ENCODE data around the gene CELSR2. TPM values are rescaled to one million over a fixed set of nuclear protein-coding genes. Genes with fewer than 3 reads are reported as not detected.

Gene CELSR2
- total RNA-seq, 2 experiments from 2014 or later = 2.7 to 3.1 TPM

DNA sequence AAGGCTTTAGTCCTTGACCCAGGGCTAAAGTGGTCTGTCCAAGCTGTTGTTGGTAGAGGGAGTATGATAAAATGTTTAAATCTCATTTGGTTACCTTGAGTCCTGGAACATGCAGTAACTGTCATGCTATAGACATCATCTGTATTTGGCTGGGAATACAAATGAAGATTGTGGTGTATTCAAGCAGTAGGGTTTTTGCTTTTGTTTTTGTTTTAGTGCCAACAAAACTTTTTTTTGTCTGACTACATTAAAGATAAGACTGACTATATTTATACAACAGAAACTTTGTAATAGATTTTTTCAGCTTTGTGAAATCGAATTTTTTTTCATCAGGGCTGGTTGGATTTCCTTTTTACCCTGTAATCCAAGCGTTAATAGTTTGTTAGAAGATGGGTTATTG is 43.0 kb upstream of the CELSR2 start:
- Mint-ChIP-seq H3K36me3 (ENCODE audit: low read depth) (no peaks in the 10 kb centered on the region), H3K4me1 (ENCODE audit: low read depth) (peaks cover 3% of the 10 kb centered on the region), H3K27ac (no peak overlapping the region), H3K27me3 (no peaks in the 10 kb centered on the region), H3K9me3 (no peaks in the 10 kb centered on the region), H3K4me3 (no peak overlapping the region)
- ChIA-PET POLR2A (interaction anchor here (1.2 to 2.5 kb wide), 2 partner anchors 9 kb away, joined by 5 to 10 read pairs; no protein-coding TSS in a partner anchor), CTCF (interaction anchor here (1.2 to 1.5 kb wide), 2 partner anchors 9 to 15 kb away, joined by 3 to 4 read pairs; no protein-coding TSS in a partner anchor)
- no peak for TF ChIP-seq CTCF (IDR thresholded peaks at IDR 0.05)
- no peak for DNase-seq
- intact Hi-C loops (cut with micrococcal nuclease) = loop anchor here (5.0 kb wide), 1 partner anchor 56 kb away; no protein-coding TSS in a partner anchor
- no peak for ATAC-seq

DNA sequence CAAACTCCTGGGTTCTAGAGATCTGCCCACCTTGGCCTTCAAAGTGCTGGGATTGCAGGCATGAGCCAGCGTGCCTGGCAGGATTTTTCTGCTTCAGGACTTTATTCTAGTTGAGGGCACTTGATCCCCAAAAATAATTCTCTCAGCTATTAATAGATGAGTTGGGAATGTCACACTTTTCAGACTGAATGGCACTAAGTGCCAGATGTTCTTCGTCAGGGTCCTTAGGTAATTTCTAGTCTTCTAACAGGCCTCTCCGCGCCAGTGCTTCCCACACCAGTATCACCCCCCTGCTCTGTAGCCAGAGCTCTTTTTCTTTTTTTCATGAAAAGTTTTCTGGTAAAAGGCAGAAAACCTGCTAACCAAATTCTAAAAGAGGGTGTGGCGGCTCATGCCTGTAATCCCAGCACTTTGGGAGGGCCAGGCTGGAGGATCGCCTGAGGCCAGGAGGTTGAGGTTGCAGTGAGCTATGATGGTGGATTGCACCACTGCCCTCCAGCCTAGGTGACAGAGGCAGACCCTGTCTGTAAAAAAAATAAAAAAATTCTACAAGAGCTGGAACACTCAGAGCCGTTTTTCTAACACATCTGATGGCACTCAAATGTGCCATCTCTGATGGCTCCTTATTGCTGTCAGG is 41.8 kb upstream of the CELSR2 start:
- no peaks in the 10 kb centered on the region for H3K36me3 Mint-ChIP-seq (ENCODE audit: low read depth)
- ATAC-seq = no peak
- ChIA-PET CTCF (interaction anchor here (0.8 to 1.4 kb wide), 2 partner anchors 8 to 32 kb away, joined by 3 to 5 read pairs; no protein-coding TSS in a partner anchor), POLR2A (interaction anchor here (1.0 kb wide), 1 partner anchor 251 kb away, joined by 3 read pairs; no protein-coding TSS in a partner anchor)
- intact Hi-C loops (cut with micrococcal nuclease) = loop anchor here (5.0 kb wide), 1 partner anchor 55 kb away; no protein-coding TSS in a partner anchor
- TF ChIP-seq CTCF (IDR thresholded peaks at IDR 0.05) = no peak
- DNase-seq = no peak
- no peak overlapping the region for H3K27ac Mint-ChIP-seq
- no peaks in the 10 kb centered on the region for H3K4me1 Mint-ChIP-seq (ENCODE audit: low read depth)
- H3K9me3 Mint-ChIP-seq = no peaks in the 10 kb centered on the region
- no peak overlapping the region for H3K4me3 Mint-ChIP-seq
- H3K27me3 Mint-ChIP-seq = no peaks in the 10 kb centered on the region

GRCh38 chr1:109208394-109208793 is 40.9 kb upstream of the CELSR2 start:
- ATAC-seq = no peak
- CTCF ChIA-PET = interaction anchor here (1.1 to 1.4 kb wide), 2 partner anchors 9 to 15 kb away, joined by 4 to 5 read pairs; no protein-coding TSS in a partner anchor
- intact Hi-C loops (cut with micrococcal nuclease) = loop anchor here (5.0 kb wide), 1 partner anchor 54 kb away; no protein-coding TSS in a partner anchor
- DNase-seq = no peak
- no peaks in the 10 kb centered on the region for H3K36me3 Mint-ChIP-seq (ENCODE audit: low read depth)
- no peaks in the 10 kb centered on the region for H3K27me3 Mint-ChIP-seq
- no peak for TF ChIP-seq CTCF (IDR thresholded peaks at IDR 0.05)
- H3K9me3 Mint-ChIP-seq = no peaks in the 10 kb centered on the region
- peaks cover 2% of the 10 kb centered on the region for H3K4me1 Mint-ChIP-seq (ENCODE audit: low read depth)
- POLR2A ChIA-PET = interaction anchor here (1.0 kb wide), 1 partner anchor 251 kb away, joined by 3 read pairs; no protein-coding TSS in a partner anchor
- H3K4me3 Mint-ChIP-seq = no peak overlapping the region
- H3K27ac Mint-ChIP-seq = no peak overlapping the region

DNA sequence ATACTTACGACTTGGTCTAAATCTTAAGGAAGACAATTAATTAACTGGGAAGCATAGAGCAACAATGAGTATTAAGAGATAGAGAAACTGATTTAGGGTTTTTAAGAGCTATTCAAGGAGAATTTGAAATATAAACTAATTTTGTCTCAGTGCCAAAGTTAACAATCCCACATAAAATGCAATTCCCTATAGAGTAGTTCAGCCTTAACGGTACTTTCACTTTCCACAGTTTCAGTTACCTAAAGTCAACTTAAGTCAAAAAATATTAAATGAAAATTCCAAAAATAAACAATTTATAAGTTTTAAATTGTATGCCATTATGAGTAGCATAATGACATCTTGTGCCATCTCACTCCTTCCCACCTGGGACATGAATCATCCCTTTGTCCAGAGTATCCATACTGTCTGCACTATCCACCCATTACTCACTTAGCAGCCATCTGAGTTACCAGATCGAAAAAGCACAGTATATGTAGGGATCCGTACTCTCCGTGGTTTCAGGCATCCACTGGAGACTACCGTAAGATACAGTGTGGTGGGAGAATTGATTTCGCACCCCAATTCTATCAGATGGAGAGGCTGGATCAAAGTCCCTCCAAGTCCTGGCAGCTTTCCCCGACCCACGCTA is 40.4 kb upstream of the CELSR2 start:
- Mint-ChIP-seq H3K36me3 (ENCODE audit: low read depth) (no peaks in the 10 kb centered on the region), H3K27me3 (no peaks in the 10 kb centered on the region), H3K27ac (no peak overlapping the region), H3K9me3 (no peaks in the 10 kb centered on the region), H3K4me3 (no peak overlapping the region), H3K4me1 (ENCODE audit: low read depth) (peaks cover 2% of the 10 kb centered on the region)
- ATAC-seq = no peak
- no peak for TF ChIP-seq CTCF (IDR thresholded peaks at IDR 0.05)
- DNase-seq = no peak
- intact Hi-C loops (cut with micrococcal nuclease) = loop anchor here (5.0 kb wide), 1 partner anchor 53 kb away; no protein-coding TSS in a partner anchor
- POLR2A ChIA-PET = no interaction called here
- CTCF ChIA-PET = interaction anchor here (1.1 to 1.4 kb wide), 2 partner anchors 9 to 16 kb away, joined by 4 to 5 read pairs; no protein-coding TSS in a partner anchor

All from activated CD8-positive, alpha-beta T cell treated with anti-CD3 and anti-CD28 coated beads for 36 hours (primary cell).